Measurements from ENCODE around the gene MVP. TPM values are rescaled to one million over a fixed set of nuclear protein-coding genes. Genes with fewer than 3 reads are reported as not detected.

The MVP gene
- total and polyA plus RNA-seq, 2 experiments from 2014 or later, result 121 to 146 TPM

GRCh38 chr16:29814592-29814991 is 5.7 kb upstream of the MVP start:
- Histone ChIP-seq H3K79me2 (peaks cover 51% of the 10 kb centered on the region), H3K9me2 (replicated peaks; ENCODE audit: insufficient read depth) (no peaks in the 10 kb centered on the region), H3K9me3 (ENCODE audit: low read depth) (no peaks in the 10 kb centered on the region), H4K20me1 (ENCODE audit: insufficient read depth, poor library complexity, severe bottlenecking) (peaks cover 9% of the 10 kb centered on the region), H3K4me2 (peak overlapping the region; percentile 84), H3K36me3 (replicated peaks; ENCODE audit: insufficient read depth, low read depth) (no peaks in the 10 kb centered on the region), H3K27me3 (no peaks in the 10 kb centered on the region), H3K4me3 (no peak overlapping the region), H2AFZ (no peak overlapping the region), H3K4me1 (ENCODE audit: insufficient read depth) (peaks cover 33% of the 10 kb centered on the region), H3K27ac (no peak overlapping the region)
- no peak for DNase-seq (ENCODE audit: low spot score)
- no peak for TF ChIP-seq EZH2 (IDR thresholded peaks at IDR 0.05; ENCODE audit: borderline replicate concordance)
- TF ChIP-seq, protein P1, sequence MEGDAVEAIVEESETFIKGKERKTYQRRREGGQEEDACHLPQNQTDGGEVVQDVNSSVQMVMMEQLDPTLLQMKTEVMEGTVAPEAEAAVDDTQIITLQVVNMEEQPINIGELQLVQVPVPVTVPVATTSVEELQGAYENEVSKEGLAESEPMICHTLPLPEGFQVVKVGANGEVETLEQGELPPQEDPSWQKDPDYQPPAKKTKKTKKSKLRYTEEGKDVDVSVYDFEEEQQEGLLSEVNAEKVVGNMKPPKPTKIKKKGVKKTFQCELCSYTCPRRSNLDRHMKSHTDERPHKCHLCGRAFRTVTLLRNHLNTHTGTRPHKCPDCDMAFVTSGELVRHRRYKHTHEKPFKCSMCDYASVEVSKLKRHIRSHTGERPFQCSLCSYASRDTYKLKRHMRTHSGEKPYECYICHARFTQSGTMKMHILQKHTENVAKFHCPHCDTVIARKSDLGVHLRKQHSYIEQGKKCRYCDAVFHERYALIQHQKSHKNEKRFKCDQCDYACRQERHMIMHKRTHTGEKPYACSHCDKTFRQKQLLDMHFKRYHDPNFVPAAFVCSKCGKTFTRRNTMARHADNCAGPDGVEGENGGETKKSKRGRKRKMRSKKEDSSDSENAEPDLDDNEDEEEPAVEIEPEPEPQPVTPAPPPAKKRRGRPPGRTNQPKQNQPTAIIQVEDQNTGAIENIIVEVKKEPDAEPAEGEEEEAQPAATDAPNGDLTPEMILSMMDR (IDR thresholded peaks at IDR 0.05; ENCODE audit: poor library complexity), result no peak
- no peak for TF ChIP-seq EZH2phosphoT487 (IDR thresholded peaks at IDR 0.05; ENCODE audit: low read depth, severe bottlenecking, unreplicated experiment)
- WGBS (ENCODE audit: low lambda C conversion rate, missing lambda C conversion rate), result 89% methylated on average over 4 of the region's 5 CpGs

GRCh38 chr16:29815032-29815721 is 5.1 kb upstream of the MVP start:
- no peaks in the 10 kb centered on the region for H3K9me3 ChIP-seq (ENCODE audit: low read depth)
- 7% methylated on average over 39 of the region's 39 CpGs for WGBS (ENCODE audit: low lambda C conversion rate, missing lambda C conversion rate)
- H3K36me3 ChIP-seq (replicated peaks; ENCODE audit: insufficient read depth, low read depth), result no peaks in the 10 kb centered on the region
- H4K20me1 ChIP-seq (ENCODE audit: insufficient read depth, poor library complexity, severe bottlenecking), result peaks cover 6% of the 10 kb centered on the region
- peaks cover 32% of the 10 kb centered on the region for H3K4me1 ChIP-seq (ENCODE audit: insufficient read depth)
- no peak for TF ChIP-seq EZH2 (IDR thresholded peaks at IDR 0.05; ENCODE audit: borderline replicate concordance)
- TF ChIP-seq, protein P1 (IDR thresholded peaks at IDR 0.05; ENCODE audit: poor library complexity), result no peak
- no peak for TF ChIP-seq EZH2phosphoT487 (IDR thresholded peaks at IDR 0.05; ENCODE audit: low read depth, severe bottlenecking, unreplicated experiment)
- H3K27ac ChIP-seq, result peak overlapping the region; percentile 24
- peaks cover 48% of the 10 kb centered on the region for H3K79me2 ChIP-seq
- no peaks in the 10 kb centered on the region for H3K27me3 ChIP-seq
- DNase-seq (ENCODE audit: low spot score), result peak; percentile 55
- peak overlapping the region; percentile 7 for H2AFZ ChIP-seq
- H3K4me2 ChIP-seq, result peak overlapping the region; percentile 84
- no peak overlapping the region for H3K4me3 ChIP-seq
- no peaks in the 10 kb centered on the region for H3K9me2 ChIP-seq (replicated peaks; ENCODE audit: insufficient read depth)

GRCh38 chr16:29815793-29816693 is 4.2 kb upstream of the MVP start, which contains the start of gene PAGR1:
Gene PAGR1, plus strand, starts transcription at chr16:29816152. Its CDS starts 374 bp downstream, at chr16:29816526.
- WGBS (ENCODE audit: low lambda C conversion rate, missing lambda C conversion rate), result under 1% methylated on average over 63 of the region's 70 CpGs
- Histone ChIP-seq H3K4me3 (peak within 1 kb of the TSS; percentile 42), H3K4me2 (peak within 1 kb of the TSS; percentile 87), H3K4me1 (ENCODE audit: insufficient read depth) (peaks cover 27% of the 10 kb centered on the region), H2AFZ (peak within 1 kb of the TSS; percentile 59), H3K27ac (peak within 1 kb of the TSS; percentile 93), H3K9me3 (ENCODE audit: low read depth) (no peaks in the 10 kb centered on the region), H3K9me2 (replicated peaks; ENCODE audit: insufficient read depth) (no peaks in the 10 kb centered on the region), H4K20me1 (ENCODE audit: insufficient read depth, poor library complexity, severe bottlenecking) (no peaks in the 10 kb centered on the region), H3K79me2 (peaks cover 53% of the 10 kb centered on the region), H3K36me3 (replicated peaks; ENCODE audit: insufficient read depth, low read depth) (no peaks in the 10 kb centered on the region), H3K27me3 (no peaks in the 10 kb centered on the region)
- peak; percentile 99 for DNase-seq (ENCODE audit: low spot score)
- TF ChIP-seq EZH2 (IDR thresholded peaks at IDR 0.05; ENCODE audit: borderline replicate concordance), result no peak
- no peak for TF ChIP-seq EZH2phosphoT487 (IDR thresholded peaks at IDR 0.05; ENCODE audit: low read depth, severe bottlenecking, unreplicated experiment)
- TF ChIP-seq, protein P1 (IDR thresholded peaks at IDR 0.05; ENCODE audit: poor library complexity), result peak; percentile 98
